HG02973 (cell line): ENCODE measurements around the gene CLTCL1.

ENCODE experiments used
- ATAC-seq: cut with Tn5 transposase; IDR thresholded peaks from one replicate; pipeline ENCODE4 v1.9.1; 2021; ENCODE audit warnings: moderate library complexity; ENCODE audit not compliant: unreplicated experiment

Gene CLTCL1

DNA sequence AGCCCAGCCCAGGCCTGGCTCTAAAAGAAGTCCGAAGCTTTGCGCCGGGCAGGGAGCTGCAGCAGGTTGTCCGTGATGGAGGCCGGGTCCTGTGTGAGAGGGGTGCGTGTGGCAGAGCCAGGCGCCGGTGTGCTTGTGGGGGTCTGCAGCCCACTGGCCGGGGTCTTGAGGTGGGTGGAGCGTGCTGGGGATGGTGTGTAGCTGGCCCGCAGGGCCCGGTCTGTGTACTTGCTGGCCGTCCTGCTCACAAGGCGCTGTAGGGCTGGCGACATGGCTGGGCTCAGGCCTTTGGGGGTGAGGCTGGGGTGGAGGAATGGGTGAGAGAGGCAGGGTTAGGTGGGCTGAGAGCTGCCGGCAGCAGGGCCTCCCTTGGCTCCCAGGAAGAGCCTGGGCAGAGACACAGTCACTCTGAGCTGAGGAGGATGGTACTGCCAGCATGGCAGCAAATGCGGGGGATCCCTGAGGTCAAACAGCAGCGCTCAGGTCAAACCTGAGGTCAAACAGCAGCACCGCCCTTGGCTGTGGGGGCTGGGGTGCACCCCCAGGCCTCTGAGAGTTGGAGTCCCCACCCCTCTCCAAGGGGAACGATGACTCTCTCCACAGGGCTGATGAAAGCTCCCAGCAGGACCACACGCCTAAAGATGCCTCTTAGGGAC lies 157.2 kb downstream of the CLTCL1 start:
- ATAC-seq, result no peak

DNA sequence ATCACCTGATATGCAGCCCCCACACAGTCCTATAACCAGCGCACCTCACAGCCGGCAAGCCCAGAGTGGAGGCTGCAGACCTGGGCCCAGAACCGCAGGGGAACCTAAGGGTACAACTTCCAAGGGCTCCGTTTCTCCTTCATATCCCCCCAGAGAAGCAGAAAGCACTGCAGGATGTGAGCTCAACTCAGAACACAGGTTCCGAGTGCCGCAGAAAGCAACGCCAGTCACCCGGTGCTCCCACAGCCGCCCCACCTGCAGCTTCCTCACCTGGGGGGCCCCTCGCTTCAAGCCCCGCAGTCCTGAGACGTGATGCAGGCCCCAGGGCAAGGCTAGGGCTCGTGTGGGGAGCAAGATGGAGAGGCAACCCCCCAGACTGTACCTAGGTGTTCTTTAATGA lies 158.0 kb downstream of the CLTCL1 start:
- ATAC-seq, result no peak

DNA sequence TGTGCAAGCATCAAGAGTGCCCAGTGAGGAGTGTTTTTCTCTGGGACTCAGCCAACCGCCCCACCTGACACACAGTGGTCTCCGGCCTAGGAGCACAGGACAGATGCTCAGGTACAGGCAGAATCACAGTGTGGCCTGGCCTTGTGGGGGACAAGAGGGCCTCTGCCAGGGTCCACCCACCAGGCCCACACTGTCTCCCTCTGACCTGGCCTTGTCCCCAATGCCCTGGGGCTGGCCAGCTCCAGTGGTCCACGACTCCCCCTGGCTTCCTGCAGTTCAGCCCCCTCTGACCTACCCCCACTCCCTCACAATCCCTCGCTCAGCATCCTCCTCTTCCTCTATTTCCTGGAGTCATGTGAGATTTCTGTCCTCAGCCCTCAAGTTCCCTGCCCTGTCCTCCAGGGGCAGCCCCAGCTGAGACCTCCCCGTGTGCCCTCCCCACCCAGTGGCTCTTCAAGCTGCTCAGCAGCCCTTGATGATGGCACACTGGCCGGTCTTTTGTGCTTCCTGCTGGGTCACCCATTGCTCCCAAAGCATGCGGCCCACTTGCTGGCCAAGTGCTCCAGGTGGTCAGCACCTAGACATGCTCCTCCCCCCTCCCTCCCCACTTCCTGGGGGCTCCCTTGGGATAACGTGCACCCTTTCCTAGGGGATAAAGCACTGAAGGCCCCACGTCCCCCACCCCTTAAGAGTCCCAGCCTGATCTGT lies 158.7 kb downstream of the CLTCL1 start:
- no peak for ATAC-seq

DNA sequence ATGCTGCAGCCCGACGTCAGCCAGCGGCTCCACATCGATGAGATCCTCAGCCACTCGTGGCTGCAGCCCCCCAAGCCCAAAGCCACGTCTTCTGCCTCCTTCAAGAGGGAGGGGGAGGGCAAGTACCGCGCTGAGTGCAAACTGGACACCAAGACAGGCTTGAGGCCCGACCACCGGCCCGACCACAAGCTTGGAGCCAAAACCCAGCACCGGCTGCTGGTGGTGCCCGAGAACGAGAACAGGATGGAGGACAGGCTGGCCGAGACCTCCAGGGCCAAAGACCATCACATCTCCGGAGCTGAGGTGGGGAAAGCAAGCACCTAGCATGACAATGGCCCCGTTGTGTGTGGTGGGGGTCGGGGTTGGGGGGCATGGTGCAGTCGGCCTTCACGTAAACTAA lies 159.4 kb downstream of the CLTCL1 start:
- ATAC-seq, result no peak

DNA sequence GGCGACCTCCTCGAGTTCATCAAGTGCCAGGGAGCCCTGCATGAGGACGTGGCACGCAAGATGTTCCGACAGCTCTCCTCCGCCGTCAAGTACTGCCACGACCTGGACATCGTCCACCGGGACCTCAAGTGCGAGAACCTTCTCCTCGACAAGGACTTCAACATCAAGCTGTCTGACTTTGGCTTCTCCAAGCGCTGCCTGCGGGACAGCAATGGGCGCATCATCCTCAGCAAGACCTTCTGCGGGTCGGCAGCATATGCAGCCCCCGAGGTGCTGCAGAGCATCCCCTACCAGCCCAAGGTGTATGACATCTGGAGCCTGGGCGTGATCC lies 159.9 kb downstream of the CLTCL1 start:
- ATAC-seq, result no peak

DNA sequence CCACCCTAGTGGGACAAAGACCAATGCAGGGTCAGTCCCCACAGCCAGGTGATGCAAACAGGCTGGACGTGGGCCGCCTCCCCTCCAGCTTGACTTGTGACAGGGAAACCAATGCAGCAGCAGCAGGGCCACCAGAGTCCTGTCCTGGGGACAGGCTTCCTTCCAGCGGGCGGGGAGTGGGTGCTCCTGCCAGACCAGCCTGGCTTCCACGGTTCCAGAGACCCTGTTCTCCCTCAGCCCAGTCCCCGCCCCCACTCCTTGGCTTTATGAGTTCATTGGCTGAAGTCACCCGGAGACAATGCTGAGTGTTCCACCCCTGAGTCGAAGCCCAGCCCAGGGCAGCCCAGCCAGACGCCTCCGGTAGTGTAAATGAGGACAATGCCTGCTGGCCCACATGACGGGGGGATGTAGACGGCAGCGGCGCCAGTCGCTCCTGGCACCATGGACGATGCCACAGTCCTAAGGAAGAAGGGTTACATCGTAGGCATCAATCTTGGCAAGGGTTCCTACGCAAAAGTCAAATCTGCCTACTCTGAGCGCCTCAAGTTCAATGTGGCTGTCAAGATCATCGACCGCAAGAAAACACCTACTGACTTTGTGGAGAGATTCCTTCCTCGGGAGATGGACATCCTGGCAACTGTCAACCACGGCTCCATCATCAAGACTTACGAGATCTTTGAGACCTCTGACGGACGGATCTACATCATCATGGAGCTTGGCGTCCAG lies 160.4 kb downstream of the CLTCL1 start, which contains the start of gene TSSK2:
Gene TSSK2, plus strand, starts transcription at position 350 of the 726 bp plus-strand sequence. Its CDS starts 92 bp downstream, at position 442.
- no peak for ATAC-seq

DNA sequence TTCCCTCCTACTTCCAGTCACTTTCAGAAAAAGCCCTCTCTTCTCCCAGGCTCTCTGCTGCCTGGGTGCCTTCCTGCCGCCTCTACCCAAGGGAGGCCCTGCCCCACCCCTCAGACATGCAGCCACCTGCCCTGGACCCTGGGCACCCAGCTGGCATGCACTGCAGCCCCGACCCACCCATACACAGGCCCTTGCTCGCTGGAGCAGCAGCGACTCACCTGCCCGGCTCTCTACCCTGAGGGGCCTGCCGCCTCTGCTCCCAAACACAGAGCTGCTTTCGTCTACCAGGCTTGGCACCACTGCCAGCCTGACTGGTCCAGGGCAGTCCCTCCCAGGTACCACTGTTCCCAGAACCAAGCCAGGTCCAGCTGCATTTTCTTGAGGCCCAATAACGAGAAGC lies 161.6 kb downstream of the CLTCL1 start:
- ATAC-seq, result no peak
